HG02943 (cell line): Measurements from ENCODE around the gene NMRK2.
"Not testable (repeated sequence)": the region's sequence is repeated elsewhere in the genome, so short reads cannot be mapped to it uniquely, and the experiment has no call there.

ENCODE experiments used
- ATAC-seq: cut with Tn5 transposase; IDR thresholded peaks from one replicate; pipeline ENCODE4 v1.9.1; 2021; ENCODE audit warnings: mild to moderate bottlenecking, low read depth, moderate library complexity; ENCODE audit not compliant: unreplicated experiment

NMRK2 gene

DNA sequence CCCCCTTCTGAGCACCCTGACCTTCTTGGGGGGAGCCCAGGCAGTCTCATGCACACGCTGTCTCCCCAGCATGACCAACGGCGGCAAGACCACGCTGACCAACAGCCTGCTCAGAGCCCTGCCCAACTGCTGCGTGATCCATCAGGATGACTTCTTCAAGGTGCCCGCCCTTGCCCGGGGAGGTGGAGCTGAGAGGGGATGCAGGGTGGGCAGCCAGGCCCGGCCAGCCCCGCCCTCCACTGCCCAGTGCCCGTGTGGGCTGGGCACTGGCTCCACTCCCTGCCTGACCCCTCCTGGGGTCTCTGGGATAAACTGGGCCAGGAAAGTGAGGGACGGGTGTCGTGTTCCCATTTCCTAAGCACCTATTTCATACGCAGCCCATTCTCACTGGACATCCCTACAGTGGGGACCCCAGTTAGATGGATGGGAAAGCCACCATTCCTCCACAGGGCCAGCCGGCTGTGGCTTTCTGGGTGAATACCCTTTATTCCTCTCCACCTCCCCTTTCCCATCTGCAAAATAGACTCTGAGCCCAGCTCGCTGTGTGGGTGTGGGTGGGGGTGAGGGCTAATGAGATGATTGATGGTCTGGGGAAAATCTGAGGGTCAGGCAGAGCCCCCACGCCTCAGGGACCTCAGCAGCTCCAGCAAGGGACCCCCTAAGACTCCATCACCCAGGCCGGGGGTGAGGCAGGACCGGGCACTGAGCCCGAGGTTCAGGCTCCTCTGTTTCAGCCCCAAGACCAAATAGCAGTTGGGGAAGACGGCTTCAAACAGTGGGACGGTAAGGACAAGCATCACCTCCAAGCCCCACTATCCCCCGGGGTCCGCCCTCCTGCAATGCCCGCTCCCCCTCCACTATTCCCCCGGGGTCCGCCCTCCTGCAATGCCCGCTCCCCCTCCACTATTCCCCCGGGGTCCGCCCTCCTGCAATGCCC, 3.9 kb downstream of the NMRK2 start:
- ATAC-seq = no peak

- not testable (repeated sequence) for ATAC-seq
These were observed 5.6 kb downstream of the NMRK2 start for GRCh38 chr19:3938300-3938950.

DNA sequence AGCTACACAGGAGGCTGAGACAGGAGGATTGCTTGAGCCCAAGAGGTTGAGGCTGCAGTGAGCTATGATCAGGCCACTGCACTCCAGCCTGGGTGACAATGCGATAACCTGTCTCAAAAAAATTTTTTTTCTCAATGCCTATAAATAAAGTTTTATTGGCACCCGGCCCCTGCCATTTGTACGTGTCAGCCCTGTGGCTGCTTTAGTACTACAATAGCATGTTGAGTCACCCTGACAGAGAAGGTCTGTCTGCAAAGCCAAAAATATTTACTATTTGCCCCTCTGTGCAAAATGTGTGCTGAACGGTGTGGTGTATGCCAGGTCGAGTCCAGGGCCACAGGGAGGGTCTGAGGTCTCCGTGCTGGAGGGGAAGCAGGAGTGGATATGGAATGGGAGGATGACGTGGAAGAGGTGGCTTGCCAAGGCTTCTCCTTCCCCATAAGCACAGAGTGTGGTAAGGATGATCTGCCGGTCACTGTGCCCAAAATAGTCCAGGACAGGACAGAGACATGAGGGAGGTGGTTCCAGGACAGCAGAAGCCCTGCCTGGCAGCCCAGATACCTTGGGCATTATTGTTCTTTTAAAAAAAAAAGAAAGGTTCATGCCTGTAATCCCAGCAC, 10.0 kb downstream of the NMRK2 start:
- ATAC-seq = no peak

GRCh38 chr19:3944018-3944721, 11.3 kb downstream of the NMRK2 start:
- no peak for ATAC-seq

DNA sequence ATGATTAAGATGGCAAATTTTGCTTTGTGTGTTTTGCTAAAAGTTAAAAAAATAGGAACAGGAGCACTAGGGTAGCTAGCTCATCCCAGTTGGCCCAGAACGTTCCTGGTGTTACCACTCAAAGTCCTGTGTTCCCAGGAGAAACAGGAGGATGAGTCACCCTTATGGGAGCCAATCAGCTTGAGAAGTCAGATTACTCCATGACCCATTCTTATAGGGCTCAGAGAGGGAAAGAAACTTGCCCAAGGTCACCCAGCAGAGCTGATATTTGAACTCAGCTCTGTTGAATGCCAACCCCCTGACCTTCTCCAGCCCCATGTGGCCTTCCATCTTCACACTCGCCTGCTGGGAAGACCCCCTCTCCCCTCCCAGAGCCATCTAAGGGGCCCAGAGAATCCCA, 13.0 kb downstream of the NMRK2 start:
- ATAC-seq = no peak

DNA sequence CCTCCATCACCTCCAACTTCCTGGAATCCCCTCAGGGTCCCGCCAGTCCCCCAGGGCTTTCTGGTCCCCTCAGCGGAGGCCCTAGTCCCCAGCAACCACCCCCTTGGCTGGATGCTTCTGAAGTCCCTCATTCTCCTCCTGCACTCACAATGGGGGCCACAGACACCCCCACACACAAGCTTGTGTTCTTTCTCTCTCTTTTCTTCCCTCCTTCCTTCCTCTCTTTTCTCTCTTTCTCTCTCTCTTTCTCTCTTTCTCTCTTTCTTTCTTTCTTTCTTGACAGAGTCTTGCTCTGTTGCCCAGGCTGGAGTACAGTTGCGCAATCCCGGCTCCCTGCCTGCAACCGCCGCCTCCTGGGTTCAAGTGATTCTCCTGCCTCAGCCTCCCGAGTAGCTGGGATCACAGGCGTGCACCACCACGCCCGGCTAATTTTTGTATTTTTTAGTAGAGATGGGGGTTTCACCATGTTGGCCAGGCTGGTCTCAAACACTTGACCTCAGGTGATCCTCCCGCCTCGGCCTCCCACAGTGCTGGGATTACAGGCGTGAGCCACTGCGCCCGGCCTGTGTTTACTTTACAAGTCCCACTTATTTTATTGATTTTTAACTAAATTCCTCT, 14.6 kb downstream of the NMRK2 start:
- ATAC-seq = not testable (repeated sequence)

DNA sequence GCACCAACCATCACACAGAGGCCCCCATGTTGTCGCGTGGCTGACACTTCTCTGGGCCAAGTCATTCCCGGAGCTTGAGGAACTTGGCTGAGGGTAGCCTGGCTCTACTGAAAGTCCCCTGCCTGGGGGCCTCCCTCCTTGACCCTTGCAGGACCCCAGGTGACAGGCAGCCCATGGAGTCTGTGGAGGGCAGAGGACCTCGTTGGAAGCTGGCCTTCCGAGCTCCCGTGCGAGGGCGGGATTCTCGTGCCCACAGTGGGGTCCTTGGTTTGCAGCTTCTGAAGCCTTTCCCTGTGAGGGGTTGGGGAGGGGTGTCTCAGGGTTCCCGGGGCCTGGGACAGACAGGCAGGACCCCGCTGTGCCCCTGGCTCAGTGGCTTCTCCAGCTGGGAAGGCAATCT, 16.4 kb downstream of the NMRK2 start:
- ATAC-seq = no peak

GRCh38 chr19:3949997-3950859, 17.4 kb downstream of the NMRK2 start:
- no peak for ATAC-seq

- no peak for ATAC-seq
These were observed 18.3 kb downstream of the NMRK2 start for GRCh38 chr19:3950871-3951861.

GRCh38 chr19:3952755-3953276, 19.9 kb downstream of the NMRK2 start:
- ATAC-seq = not testable (repeated sequence)

- ATAC-seq = no peak
These were observed 21.2 kb downstream of the NMRK2 start for GRCh38 chr19:3954107-3954506.

DNA sequence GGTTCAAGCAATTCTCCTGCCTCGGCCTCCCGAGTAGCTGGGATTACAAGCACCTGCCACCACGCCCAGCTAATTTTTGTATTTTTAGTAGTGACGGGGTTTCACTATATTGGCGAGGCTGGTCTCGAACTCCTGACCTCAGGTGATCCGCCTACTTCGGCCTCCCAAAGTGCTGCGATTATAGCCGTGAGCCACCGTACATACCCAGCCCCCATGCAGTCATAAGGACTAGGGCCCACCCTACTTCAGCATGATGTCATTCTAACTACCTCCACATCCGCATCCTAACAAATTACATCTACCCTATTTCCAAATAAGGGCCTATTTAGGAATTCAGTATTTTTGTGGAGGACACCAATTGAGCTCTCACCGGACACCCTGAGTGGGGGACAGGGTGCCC, 22.4 kb downstream of the NMRK2 start:
- not testable (repeated sequence) for ATAC-seq

DNA sequence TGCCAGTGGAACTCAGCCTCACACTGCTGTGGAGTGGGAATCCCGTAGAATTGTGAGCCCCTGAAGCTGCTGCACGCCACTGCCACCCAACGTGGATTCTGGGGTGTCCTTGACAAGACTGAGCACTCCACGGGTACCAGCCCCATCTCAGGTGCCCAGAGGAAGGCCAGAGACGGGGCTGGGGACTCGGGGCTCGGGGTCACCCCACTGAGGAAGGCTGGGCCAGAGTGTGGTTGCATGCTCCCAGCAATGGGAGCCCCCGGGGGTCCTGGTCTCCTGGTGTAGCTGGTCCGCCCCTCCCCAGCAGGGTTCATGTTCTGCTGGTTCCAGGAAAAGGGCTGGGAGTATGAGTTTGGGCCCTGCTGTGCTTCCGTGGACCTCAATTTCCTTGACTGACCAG, 22.8 kb downstream of the NMRK2 start:
- ATAC-seq = no peak

DNA sequence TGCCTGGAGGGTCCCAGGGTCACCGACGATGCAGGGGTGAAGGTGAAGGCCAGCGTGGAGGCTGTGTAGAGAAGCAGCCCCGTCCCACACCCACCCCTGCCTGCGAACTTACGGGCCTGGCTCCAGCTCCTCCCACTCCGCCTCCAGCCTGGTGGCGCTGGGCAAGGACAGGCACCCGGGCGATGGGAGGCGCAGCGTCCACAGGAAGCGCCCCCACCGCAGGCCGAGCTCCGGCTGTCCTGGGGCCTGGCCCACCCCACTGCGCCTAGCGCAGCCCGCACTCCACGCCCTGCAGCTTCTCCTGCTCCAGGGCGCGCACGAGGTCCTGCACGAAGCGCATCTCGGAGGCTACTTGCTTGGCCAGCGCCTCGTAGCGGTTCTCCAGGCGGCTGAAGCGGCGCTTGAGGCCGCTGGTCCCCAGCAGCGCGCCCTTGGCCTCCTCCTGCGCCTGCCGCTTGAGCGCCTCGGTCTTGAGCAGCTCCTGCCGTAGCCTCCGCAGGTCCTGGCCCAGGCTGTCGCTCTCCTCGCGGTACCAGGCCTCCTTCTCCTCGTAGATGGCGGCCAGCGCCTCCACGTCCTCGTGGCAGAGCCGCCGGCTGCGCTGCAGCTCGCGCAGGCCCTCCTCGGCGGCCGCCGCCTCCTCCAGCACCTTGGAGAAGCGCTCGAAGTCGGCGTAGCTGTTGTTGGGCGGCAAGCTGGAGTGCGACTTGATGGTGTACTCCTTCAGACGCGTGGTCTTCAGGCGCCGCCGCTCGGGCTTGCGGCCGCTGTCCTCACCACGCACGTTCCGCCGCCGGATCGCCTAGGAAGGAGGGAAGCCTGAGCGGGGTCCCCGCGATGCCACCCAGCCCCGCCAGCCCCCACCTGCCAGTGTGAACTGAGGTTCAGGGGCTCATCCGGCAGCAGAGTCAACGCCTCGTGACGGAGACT, 26.2 kb downstream of the NMRK2 start:
- no peak for ATAC-seq

DNA sequence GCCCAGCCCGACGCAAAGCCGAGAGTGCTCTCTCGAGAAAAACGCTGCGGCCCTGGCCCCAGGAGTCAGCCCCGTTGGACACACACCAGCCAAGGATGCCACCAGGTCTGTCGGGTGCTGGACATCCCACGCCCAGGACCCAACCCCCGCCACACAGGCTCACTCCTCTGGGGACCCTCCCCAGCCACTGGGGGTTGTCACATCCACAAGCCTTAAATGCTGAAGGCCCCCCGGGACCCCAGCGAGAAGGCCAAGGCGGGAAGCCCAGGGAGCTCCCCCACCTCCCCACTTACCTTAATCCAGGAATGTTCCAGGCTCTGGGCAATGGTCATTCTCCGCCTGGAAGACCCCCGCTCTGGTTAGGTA, 26.9 kb downstream of the NMRK2 start:
- ATAC-seq = no peak

- ATAC-seq = no peak
These were observed 28.1 kb downstream of the NMRK2 start for GRCh38 chr19:3961007-3961406.
